ENCODE results near the gene JAKMIP2.
"Not testable (repeated sequence)": the region's sequence is repeated elsewhere in the genome, so short reads cannot be mapped to it uniquely, and the experiment has no call there.

Gene JAKMIP2

GRCh38 chr5:147586832-147587231, 195.7 kb downstream of the JAKMIP2 start:
- DNase-seq: no peak

- DNase-seq: no peak
Measured at GRCh38 chr5:147586221-147586620, 196.3 kb downstream of the JAKMIP2 start.

GRCh38 chr5:147582272-147582671, 200.3 kb downstream of the JAKMIP2 start:
- DNase-seq: not testable (repeated sequence)

- not testable (repeated sequence) for DNase-seq
Measured at GRCh38 chr5:147580418-147580817, 202.1 kb downstream of the JAKMIP2 start.

GRCh38 chr5:147578228-147579024, 204.1 kb downstream of the JAKMIP2 start:
- DNase-seq: no peak

DNA sequence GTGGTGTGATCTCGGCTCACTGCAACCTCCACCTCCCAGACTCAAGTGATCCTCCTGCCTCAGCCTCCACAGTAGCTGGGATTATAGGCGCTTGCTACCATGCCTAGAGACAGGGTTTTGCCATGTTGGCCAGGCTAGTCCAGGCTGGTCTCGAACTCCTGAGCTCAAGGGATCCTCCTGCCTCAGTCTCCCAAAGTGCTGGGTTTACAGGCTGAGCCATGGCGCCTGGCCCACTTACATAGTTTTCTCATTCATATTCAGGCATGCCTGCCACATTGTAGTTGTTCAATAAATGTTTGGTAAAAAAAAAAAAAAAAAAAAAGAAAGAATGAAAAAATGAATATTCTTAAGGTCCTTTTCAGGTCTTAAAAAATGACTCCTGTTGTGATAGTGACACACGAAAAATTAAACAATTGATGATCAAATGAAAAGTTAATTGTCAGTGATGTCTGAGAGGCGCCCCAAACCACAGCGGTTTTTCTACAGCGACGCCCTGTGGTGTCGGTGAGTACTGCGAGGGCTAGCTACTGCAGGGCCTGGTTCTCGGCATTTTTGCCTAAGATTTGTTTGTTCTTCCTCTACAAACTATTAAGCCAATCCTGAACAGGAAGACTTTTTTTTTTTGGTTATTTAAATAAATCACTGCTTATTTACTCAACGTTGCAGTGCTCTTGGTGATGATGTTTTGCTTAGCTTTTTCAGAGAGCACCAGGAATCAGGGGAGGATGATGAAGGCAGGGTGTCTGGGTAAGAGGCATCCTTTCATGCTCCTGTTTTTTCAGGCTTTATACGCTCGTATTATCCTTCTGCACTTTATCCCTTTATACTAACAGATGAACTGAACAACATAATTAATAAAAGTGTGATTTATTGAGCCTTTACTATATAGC, 205.6 kb downstream of the JAKMIP2 start:
- no peak for DNase-seq

- DNase-seq: no peak
Measured at GRCh38 chr5:147575598-147575997, 206.9 kb downstream of the JAKMIP2 start.

- DNase-seq: no peak
Measured at GRCh38 chr5:147573211-147573610, 209.3 kb downstream of the JAKMIP2 start.

DNA sequence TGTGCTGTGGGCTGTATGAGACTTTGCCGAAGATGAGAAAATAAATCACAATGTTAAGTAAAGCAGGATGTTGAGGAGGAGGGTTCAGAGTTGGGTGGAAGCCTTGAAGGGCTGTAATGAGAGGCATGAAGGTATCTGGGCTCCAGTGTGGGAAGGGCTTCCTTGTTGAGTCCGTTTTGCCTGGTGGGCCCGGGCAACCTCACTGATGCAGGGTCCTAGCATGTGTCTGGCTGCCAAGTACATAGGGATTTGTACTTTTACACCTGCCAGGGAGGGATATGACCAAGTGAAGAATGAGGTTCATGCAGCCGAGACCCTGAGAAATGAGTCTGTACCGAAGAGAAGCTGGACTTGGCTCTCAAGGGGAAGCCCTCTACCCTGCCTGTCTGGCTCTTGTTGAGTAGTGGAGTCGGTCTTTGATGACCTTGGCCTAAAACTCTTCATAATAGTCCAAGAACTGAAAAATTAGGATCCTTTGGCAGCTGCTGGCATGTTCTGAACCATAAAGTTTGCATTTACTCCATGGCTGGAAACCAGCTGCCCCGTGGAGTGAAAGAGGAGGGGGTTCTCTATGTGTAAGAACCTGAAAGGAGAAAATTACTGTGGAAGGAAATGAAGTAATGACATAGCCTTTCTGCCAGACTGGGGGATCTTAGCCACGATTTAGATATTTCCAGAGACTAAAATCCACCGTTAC, 213.7 kb downstream of the JAKMIP2 start:
- DNase-seq: no peak

- no peak for DNase-seq
Measured at GRCh38 chr5:147567917-147568598, 214.5 kb downstream of the JAKMIP2 start.

DNA sequence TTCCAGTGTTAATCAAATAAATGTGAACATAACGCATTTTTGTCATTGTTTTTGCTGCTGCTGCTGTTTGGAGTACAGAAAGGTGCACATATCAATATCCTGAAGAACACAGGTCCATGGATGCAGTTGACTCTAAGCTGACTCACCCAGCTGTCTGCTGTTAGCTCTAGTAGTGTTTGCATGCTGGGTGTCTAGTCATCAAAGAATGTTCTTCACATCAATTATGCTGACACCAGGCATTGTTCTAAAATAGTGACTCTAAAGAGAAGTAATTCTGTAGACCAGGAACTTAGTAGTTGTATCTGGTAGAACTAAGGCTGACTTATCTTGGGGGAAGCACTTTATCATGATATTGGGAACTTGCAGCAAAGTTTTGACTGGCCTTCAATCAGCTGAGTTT, 217.0 kb downstream of the JAKMIP2 start:
- DNase-seq: no peak

DNA sequence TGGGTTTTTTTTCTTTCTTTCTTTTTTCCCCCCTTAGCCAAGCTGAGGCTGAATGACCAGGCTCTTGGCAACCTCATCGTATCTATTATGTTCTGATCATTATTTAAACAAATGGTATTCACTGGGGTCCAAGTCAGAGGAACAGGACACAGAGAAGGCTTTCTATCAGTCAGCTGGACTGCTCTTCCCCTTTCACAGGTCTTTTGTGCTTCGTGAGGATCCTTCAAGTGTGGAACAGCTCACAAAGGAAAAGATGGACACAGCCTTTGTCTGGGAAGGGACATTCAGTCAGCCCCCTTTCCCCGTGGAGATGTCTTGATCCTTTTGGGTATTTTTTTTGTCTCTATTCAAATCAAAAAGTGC, 218.4 kb downstream of the JAKMIP2 start:
- no peak for DNase-seq

- DNase-seq: no peak
Measured at GRCh38 chr5:147563466-147564123, 218.9 kb downstream of the JAKMIP2 start.

GRCh38 chr5:147561435-147561834, 221.1 kb downstream of the JAKMIP2 start:
- DNase-seq: no peak

GRCh38 chr5:147560718-147561331, 221.7 kb downstream of the JAKMIP2 start:
- DNase-seq: no peak

GRCh38 chr5:147559749-147560148, 222.8 kb downstream of the JAKMIP2 start:
- DNase-seq: no peak

- peak; percentile 22 for DNase-seq
Measured at GRCh38 chr5:147558826-147559225, 223.7 kb downstream of the JAKMIP2 start.

GRCh38 chr5:147557876-147558745, 224.4 kb downstream of the JAKMIP2 start:
- no peak for DNase-seq

- DNase-seq: no peak
Measured at GRCh38 chr5:147555176-147555575, 227.4 kb downstream of the JAKMIP2 start.

DNA sequence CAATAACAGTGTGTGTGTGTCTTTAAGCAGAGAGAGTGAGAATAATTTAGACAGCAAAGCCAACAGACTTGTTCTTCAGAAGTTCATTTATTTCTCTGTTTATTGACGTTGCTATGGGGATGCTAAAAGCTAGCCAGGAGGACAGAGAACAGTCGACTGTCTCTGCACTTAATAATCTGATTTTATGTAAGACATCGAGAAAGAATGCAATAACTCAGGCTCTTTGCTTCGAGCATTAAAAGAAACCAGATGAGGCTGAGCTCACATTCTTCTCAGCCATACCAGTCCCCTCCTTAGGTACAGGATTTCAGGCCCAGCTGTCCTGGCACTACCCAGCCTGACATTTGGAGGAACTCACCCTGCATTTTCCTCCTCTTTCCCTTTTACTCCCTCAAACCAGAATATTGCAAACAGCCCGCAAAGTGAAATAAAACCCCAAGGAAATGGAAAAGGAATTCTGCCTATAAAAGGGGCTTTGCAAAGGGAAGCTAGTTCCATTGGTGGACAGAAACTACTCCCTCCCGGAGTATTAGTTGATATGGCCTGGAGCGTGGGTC, 228.2 kb downstream of the JAKMIP2 start:
- DNase-seq: no peak
